ENCODE data around the gene NDST1.

Gene NDST1

DNA sequence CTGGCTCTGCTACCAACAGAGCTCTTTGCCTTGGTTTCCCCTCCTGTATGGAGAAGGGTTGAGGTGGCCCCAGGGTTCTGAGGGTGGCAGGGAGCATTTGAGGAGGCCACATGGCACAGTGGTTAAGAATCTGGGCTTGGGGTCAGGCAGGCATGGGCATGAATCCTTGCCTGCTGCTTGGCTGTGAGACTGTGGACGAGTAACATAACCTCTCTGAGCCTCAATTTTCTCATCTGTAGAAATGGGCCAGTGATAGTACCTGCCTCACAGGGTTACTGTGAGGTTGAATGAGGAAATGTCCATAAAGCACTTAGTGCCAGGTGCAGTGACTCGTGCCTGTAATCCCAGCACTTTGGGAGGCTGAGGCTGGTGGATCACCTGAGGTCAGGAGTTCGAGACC, 5.1 kb upstream of the NDST1 start:
- ChIA-PET POLR2A (no interaction called here), CTCF (no interaction called here)
- TF ChIP-seq CTBP1 (IDR thresholded peaks at IDR 0.05; ENCODE audit: borderline replicate concordance) (no peak), SUZ12 (IDR thresholded peaks at IDR 0.05) (no peak), HDGF (IDR thresholded peaks at IDR 0.05; ENCODE audit: borderline replicate concordance) (no peak), FOXM1 (IDR thresholded peaks at IDR 0.05; ENCODE audit: borderline replicate concordance) (no peak), ZNF384 (IDR thresholded peaks at IDR 0.05) (no peak), L3MBTL2 (conservative IDR thresholded peaks at IDR 0.05) (no peak), TARDBP (IDR thresholded peaks at IDR 0.05) (no peak), LEF1 (IDR thresholded peaks at IDR 0.05; ENCODE audit: borderline replicate concordance) (no peak), FOXK2 (IDR thresholded peaks at IDR 0.05) (no peak), FOXA1 (IDR thresholded peaks at IDR 0.05) (no peak), SP1 (IDR thresholded peaks at IDR 0.05) (no peak), BHLHE40 (IDR thresholded peaks at IDR 0.05; ENCODE audit: borderline replicate concordance) (no peak), NFRKB (IDR thresholded peaks at IDR 0.05) (no peak), ELF4 (IDR thresholded peaks at IDR 0.05) (no peak), ARNT (IDR thresholded peaks at IDR 0.05) (no peak)
- TF ChIP-seq, protein P1, sequence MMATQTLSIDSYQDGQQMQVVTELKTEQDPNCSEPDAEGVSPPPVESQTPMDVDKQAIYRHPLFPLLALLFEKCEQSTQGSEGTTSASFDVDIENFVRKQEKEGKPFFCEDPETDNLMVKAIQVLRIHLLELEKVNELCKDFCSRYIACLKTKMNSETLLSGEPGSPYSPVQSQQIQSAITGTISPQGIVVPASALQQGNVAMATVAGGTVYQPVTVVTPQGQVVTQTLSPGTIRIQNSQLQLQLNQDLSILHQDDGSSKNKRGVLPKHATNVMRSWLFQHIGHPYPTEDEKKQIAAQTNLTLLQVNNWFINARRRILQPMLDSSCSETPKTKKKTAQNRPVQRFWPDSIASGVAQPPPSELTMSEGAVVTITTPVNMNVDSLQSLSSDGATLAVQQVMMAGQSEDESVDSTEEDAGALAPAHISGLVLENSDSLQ (IDR thresholded peaks at IDR 0.05), result no peak
- DNase-seq (ENCODE audit: extremely low spot score), result no peak

DNA sequence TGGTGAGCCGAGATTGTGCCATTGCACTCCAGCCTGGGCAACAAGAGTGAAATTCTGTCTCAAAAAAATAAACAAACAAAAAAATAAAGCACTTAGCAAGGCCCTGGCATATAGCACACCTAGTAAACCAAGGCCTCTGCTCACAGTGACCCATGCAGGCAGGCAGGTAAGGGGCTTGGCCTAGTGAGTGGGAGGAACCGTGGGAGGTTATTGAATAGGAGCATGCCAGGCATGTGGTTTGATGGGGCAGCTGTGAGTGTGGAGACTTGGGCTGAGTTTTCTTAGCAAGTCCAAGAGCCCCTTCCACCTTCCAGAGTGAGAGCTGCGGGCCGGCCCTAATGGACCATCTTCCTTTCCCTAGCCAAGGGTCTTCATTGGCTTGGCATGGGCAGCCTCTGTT, 4.5 kb upstream of the NDST1 start:
- POLR2A ChIA-PET, result no interaction called here
- no peak for DNase-seq (ENCODE audit: extremely low spot score)
- TF ChIP-seq NFRKB (IDR thresholded peaks at IDR 0.05), result no peak
- no peak for TF ChIP-seq FOXM1 (IDR thresholded peaks at IDR 0.05; ENCODE audit: borderline replicate concordance)
- TF ChIP-seq ARNT (IDR thresholded peaks at IDR 0.05), result no peak
- no peak for TF ChIP-seq FOXK2 (IDR thresholded peaks at IDR 0.05)
- no peak for TF ChIP-seq SP1 (IDR thresholded peaks at IDR 0.05)
- CTCF ChIA-PET, result no interaction called here

DNA sequence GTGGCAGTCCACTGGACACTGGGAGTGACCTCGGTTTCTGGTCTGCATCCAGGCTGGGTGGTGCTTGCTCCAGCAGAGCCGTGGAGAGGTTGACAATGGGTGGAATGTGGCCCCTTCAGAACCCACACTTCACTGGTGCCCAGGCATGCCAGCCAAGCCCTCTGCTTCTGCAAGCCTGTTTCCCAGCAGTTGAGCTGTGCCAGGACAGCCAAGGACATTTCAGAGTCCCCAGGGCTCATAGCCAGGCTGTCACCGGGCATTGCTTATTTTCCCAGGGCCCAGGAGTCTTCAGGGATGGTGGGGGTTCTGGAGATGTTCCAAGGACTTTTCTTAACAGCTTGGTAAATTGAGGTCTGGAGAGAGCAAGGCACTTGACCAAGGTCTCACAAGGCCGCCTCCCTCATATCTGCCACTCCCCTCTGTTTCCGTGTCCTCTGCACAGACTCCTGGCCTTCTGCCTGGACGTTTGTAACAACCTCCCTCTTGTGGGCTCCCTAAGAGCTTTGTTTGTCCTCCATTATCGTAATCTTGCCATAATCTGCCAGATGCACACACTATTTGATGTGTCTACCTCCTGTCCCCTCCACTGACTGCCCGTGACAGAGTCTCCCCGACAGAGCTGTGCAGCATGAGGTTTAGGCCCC, 3.8 kb upstream of the NDST1 start:
- CTCF ChIA-PET, result no interaction called here
- TF ChIP-seq TARDBP (IDR thresholded peaks at IDR 0.05) (no peak), SUZ12 (IDR thresholded peaks at IDR 0.05) (no peak), FOXA1 (IDR thresholded peaks at IDR 0.05) (no peak), ELF4 (IDR thresholded peaks at IDR 0.05) (no peak), NFRKB (IDR thresholded peaks at IDR 0.05) (no peak), HDGF (IDR thresholded peaks at IDR 0.05; ENCODE audit: borderline replicate concordance) (no peak), FOXM1 (IDR thresholded peaks at IDR 0.05; ENCODE audit: borderline replicate concordance) (no peak), CTBP1 (IDR thresholded peaks at IDR 0.05; ENCODE audit: borderline replicate concordance) (no peak), SP1 (IDR thresholded peaks at IDR 0.05) (no peak), L3MBTL2 (conservative IDR thresholded peaks at IDR 0.05) (no peak)
- TF ChIP-seq, protein P1 (IDR thresholded peaks at IDR 0.05), result no peak
- POLR2A ChIA-PET, result no interaction called here
- DNase-seq (ENCODE audit: extremely low spot score), result no peak

DNA sequence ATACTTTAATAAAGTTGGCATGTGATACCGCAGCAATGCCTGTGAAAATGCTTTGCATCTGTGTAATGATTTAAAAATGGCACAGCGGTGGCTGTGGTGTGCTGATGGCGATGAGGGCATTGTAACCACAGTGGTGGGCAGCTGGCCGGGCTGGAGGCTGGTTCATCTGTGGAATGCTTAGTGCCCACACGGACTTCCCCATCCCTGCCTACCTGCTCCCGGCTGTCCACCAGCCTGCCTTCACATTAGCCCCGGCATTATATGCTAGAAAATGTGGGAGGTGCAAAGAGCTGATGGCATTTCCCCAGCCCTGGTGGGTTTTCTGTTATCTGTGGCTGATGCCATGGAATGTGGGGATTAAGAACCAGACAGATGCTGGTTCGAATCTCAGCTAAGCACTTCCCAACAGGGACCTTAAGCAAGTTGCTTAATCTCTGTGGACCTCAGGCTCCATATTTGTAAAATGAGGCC, 2.9 kb upstream of the NDST1 start:
- POLR2A ChIA-PET, result no interaction called here
- CTCF ChIA-PET, result no interaction called here
- DNase-seq (ENCODE audit: extremely low spot score), result no peak

DNA sequence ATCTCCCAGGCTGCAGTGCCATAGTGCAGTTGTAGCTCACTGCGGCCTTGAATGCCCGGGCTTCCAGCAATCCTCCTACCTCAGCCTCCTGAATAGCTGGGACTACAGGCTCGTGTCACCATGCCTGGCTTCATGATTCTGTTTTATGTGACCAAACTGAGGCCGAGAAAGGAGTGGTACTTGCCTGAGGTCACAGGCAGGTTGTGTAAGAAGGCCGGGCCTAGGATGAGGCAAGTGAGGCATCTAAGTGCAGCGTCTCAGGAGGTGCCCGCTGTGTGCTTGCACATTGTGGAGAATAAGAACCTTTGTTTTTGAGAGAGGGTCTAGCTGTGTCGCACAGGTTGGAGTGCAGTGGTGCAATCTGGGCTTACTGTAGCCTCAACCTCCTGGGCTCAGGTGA, 2.1 kb upstream of the NDST1 start:
- TF ChIP-seq BHLHE40 (IDR thresholded peaks at IDR 0.05; ENCODE audit: borderline replicate concordance), result no peak
- TF ChIP-seq, protein P1 (IDR thresholded peaks at IDR 0.05), result no peak
- no peak for TF ChIP-seq FOXK2 (IDR thresholded peaks at IDR 0.05)
- TF ChIP-seq LEF1 (IDR thresholded peaks at IDR 0.05; ENCODE audit: borderline replicate concordance), result no peak
- no peak for TF ChIP-seq ARNT (IDR thresholded peaks at IDR 0.05)
- TF ChIP-seq TARDBP (IDR thresholded peaks at IDR 0.05), result no peak
- TF ChIP-seq SUZ12 (IDR thresholded peaks at IDR 0.05), result no peak
- TF ChIP-seq L3MBTL2 (conservative IDR thresholded peaks at IDR 0.05), result no peak
- TF ChIP-seq HDGF (IDR thresholded peaks at IDR 0.05; ENCODE audit: borderline replicate concordance), result no peak
- TF ChIP-seq SP1 (IDR thresholded peaks at IDR 0.05), result no peak
- TF ChIP-seq ELF4 (IDR thresholded peaks at IDR 0.05), result no peak
- TF ChIP-seq ZNF384 (IDR thresholded peaks at IDR 0.05), result no peak
- TF ChIP-seq NFRKB (IDR thresholded peaks at IDR 0.05), result no peak
- CTCF ChIA-PET, result no interaction called here
- DNase-seq (ENCODE audit: extremely low spot score), result no peak
- POLR2A ChIA-PET, result no interaction called here

More for the DNA sequence above, 2.9 kb upstream of the NDST1 start:
- TF ChIP-seq SUZ12 (IDR thresholded peaks at IDR 0.05) (no peak), L3MBTL2 (conservative IDR thresholded peaks at IDR 0.05) (no peak), FOXK2 (IDR thresholded peaks at IDR 0.05) (no peak), ELF4 (IDR thresholded peaks at IDR 0.05) (no peak), ZNF384 (IDR thresholded peaks at IDR 0.05) (no peak), TARDBP (IDR thresholded peaks at IDR 0.05) (no peak), SP1 (IDR thresholded peaks at IDR 0.05) (no peak), ARNT (IDR thresholded peaks at IDR 0.05) (no peak), LEF1 (IDR thresholded peaks at IDR 0.05; ENCODE audit: borderline replicate concordance) (no peak)
- TF ChIP-seq, protein P1 (IDR thresholded peaks at IDR 0.05), result no peak

Measured in HEK293T (cell line).